Adrenal gland (tissue), 5 donors: Measurements from ENCODE around the gene CHPT1.

Experiments used
- CTCF ChIP-seq, 6 experiments: fragments of 450-650 bp in 4 of 6; fragments of 200-600 bp in 2 of 6; sonication (generic) in 1 of 6; IDR thresholded peaks; 1 replicate in 5 of 6; 2 replicates in 1 of 6; pipeline versions ENCODE4 v1.5.1 to v1.8.0; 2016 to 2021; ENCODE audit warnings: antibody characterized with exemption in 6 of 6, mild to moderate bottlenecking in 2 of 6, moderate library complexity in 1 of 6
- POLR2A ChIP-seq, 2 donors: fragments of 450-650 bp; IDR thresholded peaks; one replicate each; pipeline ENCODE4 v1.6.1; 2017; ENCODE audit warnings: antibody characterized with exemption in 2 of 2, mild to moderate bottlenecking in 2 of 2, moderate library complexity in 1 of 2
- donor health status: DM: no; HTN: no; CAD: no.

DNA sequence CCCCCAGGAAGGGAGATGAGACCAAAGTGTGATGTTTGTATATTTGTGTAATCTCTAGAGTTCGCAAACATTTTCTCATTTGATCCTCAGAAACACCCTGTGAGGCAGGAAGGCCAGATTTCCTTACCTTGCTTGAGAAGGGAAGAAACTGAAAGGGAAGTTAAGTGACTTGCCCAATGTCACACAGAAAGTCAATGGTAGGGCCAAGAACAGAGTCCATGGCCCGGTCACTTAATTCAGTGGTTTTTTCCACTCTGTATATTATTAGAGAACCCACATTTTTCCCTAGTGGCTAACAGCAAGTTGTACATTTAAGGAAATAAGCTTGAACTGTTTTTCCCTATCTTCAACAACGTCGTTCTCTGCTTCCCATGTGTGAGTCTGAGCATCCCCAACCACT lies 25.6 kb upstream of the CHPT1 start:
- TF ChIP-seq POLR2A (IDR thresholded peaks at IDR 0.05) (no peak), CTCF (IDR thresholded peaks at IDR 0.05) (no peak)
